Activated naive CD8-positive, alpha-beta T cell treated with anti-CD3 and anti-CD28 coated beads, Interleukin-2, amount 50 U/mL, for 24 hours (primary cell): ENCODE results near the gene B4GALNT4.
A peak's percentile ranks its signal among the peaks of the same experiment; 100 is the strongest.
"Not testable (repeated sequence)": the region's sequence is repeated elsewhere in the genome, so short reads cannot be mapped to it uniquely, and the experiment has no call there.

Experiments
- ATAC-seq: fragments of 150-1000 bp; cut with Tn5 transposase; one replicate; pipeline ENCODE4 v1.10.0; 2021
- DNase-seq: peaks from one replicate; pipeline ENCODE4 v3.0.0; 2021
- H3K27ac Mint-ChIP-seq: one replicate; pipeline ENCODE4 v1.8.0; 2021; ENCODE audit warnings: mild to moderate bottlenecking, mixed read lengths
- H3K27me3 Mint-ChIP-seq: one replicate; pipeline ENCODE4 v1.8.0; 2021; ENCODE audit warnings: mixed read lengths
- H3K36me3 Mint-ChIP-seq: one replicate; pipeline ENCODE4 v1.8.0; 2021; ENCODE audit warnings: low read depth, mixed read lengths
- H3K4me1 Mint-ChIP-seq: one replicate; pipeline ENCODE4 v1.8.0; 2021; ENCODE audit warnings: mixed read lengths
- H3K4me3 Mint-ChIP-seq: one replicate; pipeline ENCODE4 v1.8.0; 2021; ENCODE audit warnings: mild to moderate bottlenecking, moderate library complexity, mixed read lengths
- H3K9me3 Mint-ChIP-seq: one replicate; pipeline ENCODE4 v1.8.0; 2021; ENCODE audit warnings: mixed read lengths

The B4GALNT4 gene

GRCh38 chr11:349270-349954 lies 19.9 kb upstream of the B4GALNT4 start:
- DNase-seq, H3K27ac Mint-ChIP-seq, H3K36me3 Mint-ChIP-seq, H3K4me3 Mint-ChIP-seq, ATAC-seq, H3K9me3 Mint-ChIP-seq, H3K27me3 Mint-ChIP-seq: not testable (repeated sequence)
- H3K4me1 Mint-ChIP-seq: peaks cover 38% of the 10 kb centered on the region

GRCh38 chr11:350033-350722 lies 19.1 kb upstream of the B4GALNT4 start:
- not testable (repeated sequence) for H3K27ac Mint-ChIP-seq, ATAC-seq, H3K36me3 Mint-ChIP-seq, DNase-seq, H3K9me3 Mint-ChIP-seq, H3K27me3 Mint-ChIP-seq, H3K4me3 Mint-ChIP-seq
- peaks cover 45% of the 10 kb centered on the region for H3K4me1 Mint-ChIP-seq

GRCh38 chr11:350723-351255 lies 18.5 kb upstream of the B4GALNT4 start:
- DNase-seq: no peak
- no peak for ATAC-seq
- Mint-ChIP-seq H3K4me1 (peaks cover 49% of the 10 kb centered on the region), H3K27me3 (no peaks in the 10 kb centered on the region), H3K36me3 (peaks cover 2% of the 10 kb centered on the region), H3K4me3 (no peak overlapping the region), H3K27ac (no peak overlapping the region), H3K9me3 (no peaks in the 10 kb centered on the region)

GRCh38 chr11:351411-351810 lies 17.9 kb upstream of the B4GALNT4 start:
- Mint-ChIP-seq H3K27ac (no peak overlapping the region), H3K4me1 (peaks cover 49% of the 10 kb centered on the region), H3K4me3 (no peak overlapping the region), H3K9me3 (no peaks in the 10 kb centered on the region), H3K36me3 (peaks cover 2% of the 10 kb centered on the region), H3K27me3 (no peaks in the 10 kb centered on the region)
- ATAC-seq (no peak), DNase-seq (no peak)

GRCh38 chr11:352456-353031 lies 16.8 kb upstream of the B4GALNT4 start:
- Mint-ChIP-seq H3K36me3 (peaks cover 2% of the 10 kb centered on the region), H3K4me3 (no peak overlapping the region), H3K4me1 (peaks cover 49% of the 10 kb centered on the region), H3K27me3 (no peaks in the 10 kb centered on the region), H3K9me3 (no peaks in the 10 kb centered on the region), H3K27ac (no peak overlapping the region)
- DNase-seq (no peak), ATAC-seq (no peak)

- DNase-seq (no peak), ATAC-seq (no peak)
- Mint-ChIP-seq H3K27ac (no peak overlapping the region), H3K4me1 (peaks cover 49% of the 10 kb centered on the region), H3K36me3 (peaks cover 2% of the 10 kb centered on the region), H3K9me3 (no peaks in the 10 kb centered on the region), H3K27me3 (no peaks in the 10 kb centered on the region), H3K4me3 (no peak overlapping the region)
Measured at GRCh38 chr11:353179-353873, 16.0 kb upstream of the B4GALNT4 start.

- H3K36me3 Mint-ChIP-seq: peaks cover 2% of the 10 kb centered on the region
- ATAC-seq (peak; percentile 45), DNase-seq (peak; percentile 89)
- peaks cover 2% of the 10 kb centered on the region for H3K27me3 Mint-ChIP-seq
- peak overlapping the region; percentile 86 for H3K4me3 Mint-ChIP-seq
- H3K4me1 Mint-ChIP-seq: peaks cover 45% of the 10 kb centered on the region
- H3K27ac Mint-ChIP-seq: peak overlapping the region; percentile 97
- no peaks in the 10 kb centered on the region for H3K9me3 Mint-ChIP-seq
Measured at GRCh38 chr11:355581-356458, 13.5 kb upstream of the B4GALNT4 start.

- H3K36me3 Mint-ChIP-seq: peaks cover 2% of the 10 kb centered on the region
- DNase-seq (no peak), ATAC-seq (no peak)
- H3K9me3 Mint-ChIP-seq: no peaks in the 10 kb centered on the region
- H3K27ac Mint-ChIP-seq: no peak overlapping the region
- peaks cover 2% of the 10 kb centered on the region for H3K27me3 Mint-ChIP-seq
- no peak overlapping the region for H3K4me3 Mint-ChIP-seq
- H3K4me1 Mint-ChIP-seq: peaks cover 40% of the 10 kb centered on the region
Measured at GRCh38 chr11:356610-357009, 12.7 kb upstream of the B4GALNT4 start.

GRCh38 chr11:357582-357981 lies 11.7 kb upstream of the B4GALNT4 start:
- Mint-ChIP-seq H3K36me3 (peaks cover 2% of the 10 kb centered on the region), H3K27ac (no peak overlapping the region), H3K4me3 (no peak overlapping the region), H3K27me3 (peaks cover 2% of the 10 kb centered on the region), H3K4me1 (peaks cover 36% of the 10 kb centered on the region), H3K9me3 (no peaks in the 10 kb centered on the region)
- ATAC-seq: no peak
- DNase-seq: no peak

- no peak for ATAC-seq
- no peak for DNase-seq
- Mint-ChIP-seq H3K9me3 (no peaks in the 10 kb centered on the region), H3K36me3 (peaks cover 2% of the 10 kb centered on the region), H3K27ac (no peak overlapping the region), H3K4me1 (peaks cover 29% of the 10 kb centered on the region), H3K4me3 (no peak overlapping the region), H3K27me3 (peaks cover 2% of the 10 kb centered on the region)
Measured at GRCh38 chr11:358129-358800, 11.0 kb upstream of the B4GALNT4 start.

GRCh38 chr11:359181-359714 lies 10.1 kb upstream of the B4GALNT4 start:
- H3K27ac Mint-ChIP-seq: peak overlapping the region; percentile 66

GRCh38 chr11:360326-361280 lies 8.7 kb upstream of the B4GALNT4 start:
- Mint-ChIP-seq H3K4me1 (peaks cover 8% of the 10 kb centered on the region), H3K4me3 (no peak overlapping the region), H3K9me3 (no peaks in the 10 kb centered on the region), H3K36me3 (no peaks in the 10 kb centered on the region), H3K27me3 (peaks cover 8% of the 10 kb centered on the region), H3K27ac (no peak overlapping the region)
- DNase-seq (no peak), ATAC-seq (no peak)

More at GRCh38 chr11:359181-359714, 10.1 kb upstream of the B4GALNT4 start:
- Mint-ChIP-seq H3K36me3 (peaks cover 2% of the 10 kb centered on the region), H3K9me3 (no peaks in the 10 kb centered on the region), H3K27me3 (peaks cover 2% of the 10 kb centered on the region), H3K4me3 (no peak overlapping the region), H3K4me1 (peaks cover 20% of the 10 kb centered on the region)
- peak; percentile 29 for DNase-seq
- peak; percentile 81 for ATAC-seq
